H9 (cell line): ENCODE data around the gene TCF23. TPM values are rescaled to one million over a fixed set of nuclear protein-coding genes. Genes with fewer than 3 reads are reported as not detected.

Source experiments
- DNase-seq: peaks from one replicate; pipeline ENCODE4 v3.0.0-alpha.2; 2017
- H2AFZ ChIP-seq: one replicate; pipeline ENCODE4 v1.6.1; 2013; ENCODE audit warnings: mild to moderate bottlenecking, low read length, control low read depth, moderate library complexity
- H2AK5ac ChIP-seq: 2 replicates; pipeline ENCODE4 v1.6.1; 2013; ENCODE audit warnings: low read length, control low read depth, mixed read lengths; ENCODE audit not compliant: insufficient read length
- H2BK120ac ChIP-seq: one replicate; pipeline ENCODE4 v1.6.1; 2013; ENCODE audit warnings: low read depth, mild to moderate bottlenecking, low read length, control low read depth, inconsistent platforms; ENCODE audit not compliant: poor library complexity, severe bottlenecking
- H2BK12ac ChIP-seq: 2 replicates; pipeline ENCODE4 v1.6.1; 2013; ENCODE audit warnings: low read length, control low read depth, mixed read lengths, low read depth; ENCODE audit not compliant: insufficient read length
- H2BK15ac ChIP-seq: 2 replicates; pipeline ENCODE4 v1.6.1; 2013; ENCODE audit warnings: low read depth, low read length, control low read depth
- H2BK20ac ChIP-seq: one replicate; pipeline ENCODE4 v1.6.1; 2013; ENCODE audit warnings: low read depth, mild to moderate bottlenecking, low read length, control low read depth, inconsistent platforms; ENCODE audit not compliant: poor library complexity, severe bottlenecking
- H2BK5ac ChIP-seq: 2 replicates; pipeline ENCODE4 v1.6.1; 2013; ENCODE audit warnings: low read length, control low read depth, mixed read lengths; ENCODE audit not compliant: insufficient read length
- H3K14ac ChIP-seq: 2 replicates; pipeline ENCODE4 v1.6.1; 2013; ENCODE audit warnings: low read length, control low read depth; ENCODE audit not compliant: insufficient read depth
- H3K18ac ChIP-seq: 2 replicates; pipeline ENCODE4 v1.6.1; 2013; ENCODE audit warnings: low read depth, mild to moderate bottlenecking, mixed read lengths, low read length, control low read depth; ENCODE audit not compliant: insufficient read length
- H3K23ac ChIP-seq: 2 replicates; pipeline ENCODE4 v1.6.1; 2013; ENCODE audit warnings: low read length, control low read depth, mixed read lengths, low read depth; ENCODE audit not compliant: insufficient read length
- H3K23me2 ChIP-seq: 2 replicates; pipeline ENCODE4 v1.6.1; 2013; ENCODE audit warnings: low read depth, mild to moderate bottlenecking, mixed read lengths, low read length, control low read depth; ENCODE audit not compliant: insufficient read length, poor library complexity, severe bottlenecking
- H3K27ac ChIP-seq: 2 replicates; pipeline ENCODE4 v1.5.1; 2013; ENCODE audit warnings: low read length, control low read depth, mixed read lengths, low read depth; ENCODE audit not compliant: insufficient read length
- H3K27me3 ChIP-seq: 2 replicates; pipeline ENCODE4 v1.6.1; 2013; ENCODE audit warnings: low read length, control low read depth, inconsistent platforms; ENCODE audit not compliant: insufficient read depth
- H3K4ac ChIP-seq: 2 replicates; pipeline ENCODE4 v1.6.1; 2013; ENCODE audit warnings: low read depth, mild to moderate bottlenecking, control low read depth, inconsistent platforms, low read length, moderate library complexity
- H3K4me1 ChIP-seq: 2 replicates; pipeline ENCODE4 v1.6.1; 2013; ENCODE audit warnings: low read length, control low read depth, inconsistent platforms; ENCODE audit not compliant: insufficient read depth
- H3K4me2 ChIP-seq: 2 replicates; pipeline ENCODE4 v1.6.1; 2013; ENCODE audit warnings: low read length, control low read depth, mixed read lengths; ENCODE audit not compliant: insufficient read length, insufficient read depth
- H3K56ac ChIP-seq: 2 replicates; pipeline ENCODE4 v1.6.1; 2013; ENCODE audit warnings: low read depth, mild to moderate bottlenecking, mixed read lengths, low read length, control low read depth; ENCODE audit not compliant: insufficient read length
- H3K79me1 ChIP-seq: 2 replicates; pipeline ENCODE4 v1.6.1; 2013; ENCODE audit warnings: low read depth, mild to moderate bottlenecking, moderate library complexity, low read length, control low read depth, inconsistent platforms; ENCODE audit not compliant: insufficient read depth, poor library complexity, severe bottlenecking
- H3K79me2 ChIP-seq: 2 replicates; pipeline ENCODE4 v1.6.1; 2013; ENCODE audit warnings: low read length, control low read depth, inconsistent platforms; ENCODE audit not compliant: insufficient read depth
- H3K9ac ChIP-seq: 2 replicates; pipeline ENCODE4 v1.6.1; 2013; ENCODE audit warnings: low read length, control low read depth, mixed read lengths; ENCODE audit not compliant: insufficient read length; ENCODE audit errors: extremely low read depth
- H3K9me3 ChIP-seq: one replicate; pipeline ENCODE4 v1.6.1; 2013; ENCODE audit warnings: low read depth, low read length, inconsistent platforms; ENCODE audit not compliant: control insufficient read depth
- H3T11ph ChIP-seq: one replicate; pipeline ENCODE4 v1.6.1; 2013; ENCODE audit warnings: mild to moderate bottlenecking, low read length, control low read depth, inconsistent platforms
- H4K20me1 ChIP-seq: one replicate; pipeline ENCODE4 v1.6.1; 2013; ENCODE audit not compliant: control insufficient read depth, insufficient read length, insufficient read depth
- H4K5ac ChIP-seq: 2 replicates; pipeline ENCODE4 v1.6.1; 2013; ENCODE audit warnings: low read depth, mild to moderate bottlenecking, mixed read lengths, low read length, control low read depth; ENCODE audit not compliant: insufficient read length
- H4K8ac ChIP-seq: replicated peaks from 2 replicates; pipeline ENCODE4 v1.6.1; 2013; ENCODE audit warnings: low read length, control low read depth, mixed read lengths, low read depth; ENCODE audit not compliant: insufficient read length
- H4K91ac ChIP-seq: 2 replicates; pipeline ENCODE4 v1.6.1; 2013; ENCODE audit warnings: low read depth, mild to moderate bottlenecking, moderate library complexity, mixed read lengths, low read length, control low read depth; ENCODE audit not compliant: insufficient read length
- H3K27ac Mint-ChIP-seq, 3 experiments: 2 replicates in 2 of 3; 3 replicates in 1 of 3; pipeline ENCODE4 v1.8.0; 2020 to 2021; ENCODE audit warnings: mixed read lengths in 3 of 3, mild to moderate bottlenecking in 1 of 3, moderate library complexity in 1 of 3
- H3K27me3 Mint-ChIP-seq: 2 replicates; pipeline ENCODE4 v1.8.0; 2021; ENCODE audit warnings: low read depth, mild to moderate bottlenecking, moderate library complexity, mixed read lengths
- H3K36me3 Mint-ChIP-seq, 3 experiments: 2 replicates in 2 of 3; 3 replicates in 1 of 3; pipeline ENCODE4 v1.8.0; 2020 to 2021; ENCODE audit warnings: low read depth in 3 of 3, mixed read lengths in 3 of 3; ENCODE audit not compliant: insufficient read depth in 1 of 3
- H3K4me1 Mint-ChIP-seq, 2 experiments: 2 replicates each; pipeline ENCODE4 v1.8.0; 2020; ENCODE audit warnings: mixed read lengths in 2 of 2
- H3K4me3 Mint-ChIP-seq, 2 experiments: 2 replicates in 1 of 2; 3 replicates in 1 of 2; pipeline ENCODE4 v1.8.0; 2020 to 2021; ENCODE audit warnings: mild to moderate bottlenecking in 2 of 2, mixed read lengths in 2 of 2, moderate library complexity in 1 of 2
- H3K9me3 Mint-ChIP-seq, 2 experiments: 2 replicates in 1 of 2; 3 replicates in 1 of 2; pipeline ENCODE4 v1.8.0; 2020; ENCODE audit warnings: mild to moderate bottlenecking in 2 of 2, mixed read lengths in 2 of 2, moderate library complexity in 1 of 2
- CTCF ChIP-seq: fragments of 200-600 bp; sonication (generic); conservative IDR thresholded peaks from 3 replicates; pipeline ENCODE4 v1.8.0; 2021; ENCODE audit warnings: antibody characterized with exemption, mild to moderate bottlenecking
- WGBS: extraction: QIAGEN DNeasy Blood & Tissue Kit; methylation state at CpG from one replicate; pipeline ENCODE4 v1.1.7; 2013; ENCODE audit warnings: missing lambda C conversion rate, low lambda C conversion rate, mixed read lengths; ENCODE audit not compliant: insufficient read length; ENCODE audit errors: extremely low coverage; 5-methylcytosine and 5-hydroxymethylcytosine counted together
- total RNA-seq: library from RNA; stranded (reverse); gene quantifications from 2 replicates; pipeline ENCODE4 v1.2.1, GENCODE V29; 2021

Gene TCF23
- total RNA-seq, 1 experiment from 2014 or later, result not detected

GRCh38 chr2:27108221-27108620 is 40.6 kb upstream of the TCF23 start:
- H2BK12ac ChIP-seq, result no peak overlapping the region
- H3K18ac ChIP-seq, result no peak overlapping the region
- no peak overlapping the region for H2BK5ac ChIP-seq
- H3K4me1 Mint-ChIP-seq, result peaks cover 0 to 6% of the 10 kb centered on the region in 2 experiments; a peak in 2 of 4 replicates
- H4K20me1 ChIP-seq, result no peaks in the 10 kb centered on the region
- no peak overlapping the region for H4K91ac ChIP-seq
- no peak overlapping the region for H3K4me2 ChIP-seq
- no peak overlapping the region for H2AK5ac ChIP-seq
- H2BK120ac ChIP-seq, result no peak overlapping the region
- H3T11ph ChIP-seq, result no peak overlapping the region
- no peaks in the 10 kb centered on the region for H3K79me2 ChIP-seq
- H2BK20ac ChIP-seq, result no peak overlapping the region
- WGBS, result no CpG with 5 or more reads among the region's 2 CpGs
- no peak overlapping the region for H3K27ac ChIP-seq
- DNase-seq, result no peak
- H3K9me3 ChIP-seq, result no peaks in the 10 kb centered on the region
- H3K56ac ChIP-seq, result no peak overlapping the region
- H3K4me1 ChIP-seq, result no peaks in the 10 kb centered on the region
- no peaks in the 10 kb centered on the region for H3K23me2 ChIP-seq
- no peak overlapping the region for H3K4ac ChIP-seq
- H3K27me3 ChIP-seq, result no peaks in the 10 kb centered on the region
- no peak overlapping the region for H2BK15ac ChIP-seq
- no peak overlapping the region for H4K5ac ChIP-seq
- no peak overlapping the region for H3K14ac ChIP-seq
- no peak overlapping the region for H3K9ac ChIP-seq
- no peak overlapping the region for H3K23ac ChIP-seq
- no peak overlapping the region for H2AFZ ChIP-seq
- no peaks in the 10 kb centered on the region for H3K36me3 Mint-ChIP-seq
- no peak overlapping the region for H4K8ac ChIP-seq
- H3K79me1 ChIP-seq, result no peaks in the 10 kb centered on the region
- no peak overlapping the region for H3K27ac Mint-ChIP-seq
- peaks cover 9% of the 10 kb centered on the region for H3K27me3 Mint-ChIP-seq
- no peaks in the 10 kb centered on the region for H3K9me3 Mint-ChIP-seq
- no peak overlapping the region for H3K4me3 Mint-ChIP-seq
- no peak for TF ChIP-seq CTCF
